ENCODE measurements around the gene RANBP9. TPM values are rescaled to one million over a fixed set of nuclear protein-coding genes. Genes with fewer than 3 reads are reported as not detected.

The RANBP9 gene
- total RNA-seq, 1 donor: 53.9 TPM

GRCh38 chr6:13611715-13612114 is 99.9 kb downstream of the RANBP9 start:
- Histone ChIP-seq H3K9me3 (ENCODE audit: low read depth, low read length) (no peaks in the 10 kb centered on the region), H3K4me3 (ENCODE audit: insufficient read depth, low read length) (peak overlapping the region; percentile 26), H3K27me3 (ENCODE audit: insufficient read depth, low read length) (no peaks in the 10 kb centered on the region), H2AFZ (ENCODE audit: low read length) (peak overlapping the region; percentile 39), H3K36me3 (ENCODE audit: insufficient read depth, low read length) (peaks cover 3% of the 10 kb centered on the region), H3K27ac (ENCODE audit: low read depth, low read length) (no peak overlapping the region), H3K4me2 (ENCODE audit: insufficient read depth, low read length) (peak overlapping the region; percentile 7), H4K20me1 (ENCODE audit: insufficient read depth, low read length) (peaks cover 3% of the 10 kb centered on the region), H3K4me1 (ENCODE audit: insufficient read depth, low read length) (peaks cover 25% of the 10 kb centered on the region), H3K79me2 (ENCODE audit: insufficient read depth, low read length) (peaks cover 11% of the 10 kb centered on the region)
- no peak for DNase-seq (ENCODE audit: insufficient read length, low spot score, missing footprints)
- no peak for TF ChIP-seq CTCF (IDR thresholded peaks at IDR 0.05; ENCODE audit: extremely low read depth, low read depth, low read length)

- no peaks in the 10 kb centered on the region for H3K27me3 ChIP-seq (ENCODE audit: insufficient read depth, low read length)
- no peaks in the 10 kb centered on the region for H4K20me1 ChIP-seq (ENCODE audit: insufficient read depth, low read length)
- no peak overlapping the region for H2AFZ ChIP-seq (ENCODE audit: low read length)
- DNase-seq (ENCODE audit: insufficient read length, low spot score, missing footprints): no peak
- no peaks in the 10 kb centered on the region for H3K4me1 ChIP-seq (ENCODE audit: insufficient read depth, low read length)
- H3K4me2 ChIP-seq (ENCODE audit: insufficient read depth, low read length): no peak overlapping the region
- no peak overlapping the region for H3K27ac ChIP-seq (ENCODE audit: low read depth, low read length)
- H3K9me3 ChIP-seq (ENCODE audit: low read depth, low read length): no peaks in the 10 kb centered on the region
- peaks cover 15% of the 10 kb centered on the region for H3K36me3 ChIP-seq (ENCODE audit: insufficient read depth, low read length)
- TF ChIP-seq CTCF (IDR thresholded peaks at IDR 0.05; ENCODE audit: extremely low read depth, low read depth, low read length): no peak
- no peaks in the 10 kb centered on the region for H3K79me2 ChIP-seq (ENCODE audit: insufficient read depth, low read length)
- H3K4me3 ChIP-seq (ENCODE audit: insufficient read depth, low read length): no peak overlapping the region
Observed at GRCh38 chr6:13605634-13606033, 106.0 kb downstream of the RANBP9 start.

DNA sequence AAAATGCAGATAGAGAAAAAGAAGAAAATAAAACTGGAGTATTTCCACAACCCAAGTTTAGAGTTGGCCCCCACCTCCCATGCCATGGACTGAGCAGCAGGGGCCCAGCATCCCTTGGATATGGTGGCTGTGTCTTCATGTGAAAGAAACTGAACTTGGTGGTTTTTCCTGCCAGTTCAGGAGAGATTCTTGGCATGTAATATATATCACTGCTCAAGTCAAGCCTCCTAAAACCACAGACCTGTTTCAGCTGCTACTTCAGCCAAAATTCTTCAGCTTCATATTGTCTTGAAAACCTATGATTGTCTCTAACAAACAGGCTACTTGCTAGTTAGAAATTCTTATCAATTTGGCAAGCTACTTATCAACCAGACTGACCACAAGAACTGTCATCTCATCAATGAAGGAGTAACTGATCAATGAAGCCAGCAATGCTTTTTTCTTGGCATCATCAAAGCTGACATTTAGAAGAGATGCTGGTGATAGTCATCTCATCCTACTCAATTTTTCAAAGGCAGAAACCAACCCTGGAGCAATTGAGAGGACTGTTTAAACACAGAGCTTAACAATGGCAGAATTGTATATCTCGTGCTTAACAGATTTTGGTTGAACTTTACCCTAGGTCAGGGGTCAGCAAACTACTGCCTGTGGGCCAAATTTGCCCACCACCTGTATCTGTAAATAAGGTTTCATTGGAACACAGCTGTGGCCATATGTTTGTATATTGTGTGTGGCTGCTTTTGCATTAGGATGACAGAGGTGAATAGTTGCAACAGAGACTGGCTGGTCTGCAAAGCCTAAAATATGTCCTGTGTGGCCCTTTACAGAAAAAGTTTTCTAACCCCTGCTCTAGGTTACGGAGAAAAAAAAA is 106.9 kb downstream of the RANBP9 start:
- DNase-seq (ENCODE audit: insufficient read length, low spot score, missing footprints): no peak
- peaks cover 18% of the 10 kb centered on the region for H3K36me3 ChIP-seq (ENCODE audit: insufficient read depth, low read length)
- no peak overlapping the region for H3K4me3 ChIP-seq (ENCODE audit: insufficient read depth, low read length)
- no peaks in the 10 kb centered on the region for H3K9me3 ChIP-seq (ENCODE audit: low read depth, low read length)
- TF ChIP-seq CTCF (IDR thresholded peaks at IDR 0.05; ENCODE audit: extremely low read depth, low read depth, low read length): no peak
- no peak overlapping the region for H2AFZ ChIP-seq (ENCODE audit: low read length)
- H3K27me3 ChIP-seq (ENCODE audit: insufficient read depth, low read length): no peaks in the 10 kb centered on the region
- H3K4me1 ChIP-seq (ENCODE audit: insufficient read depth, low read length): no peaks in the 10 kb centered on the region
- H3K4me2 ChIP-seq (ENCODE audit: insufficient read depth, low read length): no peak overlapping the region
- H3K27ac ChIP-seq (ENCODE audit: low read depth, low read length): no peak overlapping the region
- no peaks in the 10 kb centered on the region for H4K20me1 ChIP-seq (ENCODE audit: insufficient read depth, low read length)
- no peaks in the 10 kb centered on the region for H3K79me2 ChIP-seq (ENCODE audit: insufficient read depth, low read length)

DNA sequence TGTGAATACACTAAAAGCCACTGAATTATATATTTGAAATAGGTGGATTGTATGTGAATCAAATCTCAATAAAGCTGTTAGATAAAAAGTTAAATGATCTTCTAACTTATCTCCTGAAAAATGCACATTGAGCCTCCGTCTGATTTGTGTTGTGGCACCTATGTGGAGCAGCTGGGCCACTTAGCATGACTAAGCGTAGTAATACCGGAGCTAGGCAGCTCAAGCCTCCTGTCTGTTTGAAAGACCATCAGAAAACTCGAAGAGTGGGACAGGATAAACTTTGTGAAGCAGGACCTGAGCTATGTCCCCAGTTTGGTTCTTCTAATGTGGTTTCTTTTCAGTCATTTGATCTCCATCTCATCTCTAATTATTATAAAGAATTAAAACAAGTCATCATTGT is 107.5 kb downstream of the RANBP9 start:
- no peaks in the 10 kb centered on the region for H3K9me3 ChIP-seq (ENCODE audit: low read depth, low read length)
- H3K27ac ChIP-seq (ENCODE audit: low read depth, low read length): no peak overlapping the region
- no peak overlapping the region for H3K4me2 ChIP-seq (ENCODE audit: insufficient read depth, low read length)
- H3K4me1 ChIP-seq (ENCODE audit: insufficient read depth, low read length): no peaks in the 10 kb centered on the region
- H3K27me3 ChIP-seq (ENCODE audit: insufficient read depth, low read length): no peaks in the 10 kb centered on the region
- no peaks in the 10 kb centered on the region for H3K79me2 ChIP-seq (ENCODE audit: insufficient read depth, low read length)
- no peaks in the 10 kb centered on the region for H4K20me1 ChIP-seq (ENCODE audit: insufficient read depth, low read length)
- H3K4me3 ChIP-seq (ENCODE audit: insufficient read depth, low read length): no peak overlapping the region
- no peak for DNase-seq (ENCODE audit: insufficient read length, low spot score, missing footprints)
- peaks cover 18% of the 10 kb centered on the region for H3K36me3 ChIP-seq (ENCODE audit: insufficient read depth, low read length)
- no peak overlapping the region for H2AFZ ChIP-seq (ENCODE audit: low read length)
- no peak for TF ChIP-seq CTCF (IDR thresholded peaks at IDR 0.05; ENCODE audit: extremely low read depth, low read depth, low read length)
